GM19468 (cell line): ENCODE measurements around the gene CYS1.
"Not testable (repeated sequence)": the region's sequence is repeated elsewhere in the genome, so short reads cannot be mapped to it uniquely, and the experiment has no call there.

Experiments used
- ATAC-seq: cut with Tn5 transposase; IDR thresholded peaks from one replicate; pipeline ENCODE4 v1.9.1; 2021; ENCODE audit warnings: mild to moderate bottlenecking, moderate library complexity, moderate number of reproducible peaks; ENCODE audit not compliant: unreplicated experiment; ENCODE audit errors: extremely low read depth

CYS1 gene

DNA sequence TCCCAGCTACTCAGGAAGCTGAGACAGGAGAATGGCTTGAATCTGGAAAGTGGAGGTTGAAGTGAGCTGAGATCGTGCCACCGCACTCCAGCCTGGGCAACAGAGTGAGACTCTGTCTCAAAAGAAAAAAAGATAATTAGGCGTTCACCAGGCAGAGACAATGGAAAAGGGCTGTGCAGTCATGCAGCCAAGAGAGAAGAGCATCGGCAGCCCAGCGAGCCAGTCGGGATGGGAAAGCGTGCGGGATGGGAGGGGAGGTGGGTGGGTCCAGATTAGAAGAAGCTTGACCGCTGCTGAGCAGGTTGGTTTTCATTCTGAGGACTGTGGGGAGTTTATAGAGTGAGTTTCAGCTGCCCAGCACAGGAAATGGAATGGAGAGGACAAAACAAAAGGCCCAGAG lies 15.0 kb upstream of the CYS1 start:
- ATAC-seq: no peak

DNA sequence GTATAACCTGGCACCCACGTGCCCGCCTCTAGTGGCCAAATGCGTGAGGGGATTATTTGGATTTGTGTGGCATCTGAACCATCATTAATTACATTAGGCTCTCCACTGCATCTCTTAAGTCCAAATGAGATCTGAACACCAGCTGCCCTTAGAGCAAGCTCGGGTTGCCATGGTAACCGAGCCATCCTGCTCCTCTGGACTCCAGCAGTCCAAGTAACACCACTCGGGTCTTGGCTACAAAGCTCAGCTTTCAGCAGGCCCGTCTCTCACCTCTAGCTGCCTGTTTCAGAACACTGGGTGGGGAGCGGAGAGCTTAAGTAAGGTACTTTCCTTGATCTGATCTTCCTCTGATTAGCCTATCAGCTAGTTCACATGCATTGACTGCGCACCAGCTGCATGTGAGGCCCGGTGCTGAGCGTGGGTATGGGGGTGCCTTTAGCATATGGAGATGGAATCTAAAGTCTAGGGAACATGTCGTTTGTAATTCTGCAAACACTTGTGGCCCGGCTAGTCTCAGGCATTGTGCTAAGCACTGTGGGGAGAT lies 14.1 kb upstream of the CYS1 start:
- no peak for ATAC-seq

DNA sequence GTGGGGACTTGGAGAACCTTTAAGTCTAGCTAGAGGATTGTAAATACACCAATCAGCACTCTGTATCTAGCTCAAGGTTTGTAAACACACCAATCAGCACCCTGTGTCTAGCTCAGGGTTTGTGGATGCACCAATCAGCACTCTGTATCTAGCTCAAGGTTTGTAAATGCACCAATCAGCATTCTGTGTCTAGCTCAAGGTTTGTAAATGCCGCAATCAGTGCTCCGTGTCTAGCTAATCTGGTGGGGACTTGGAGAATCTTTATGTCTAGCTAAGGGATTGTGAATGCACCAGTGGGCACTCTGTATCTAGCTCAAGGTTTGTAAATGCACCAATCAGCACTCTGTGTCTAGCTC lies 11.7 kb upstream of the CYS1 start:
- ATAC-seq: not testable (repeated sequence)

DNA sequence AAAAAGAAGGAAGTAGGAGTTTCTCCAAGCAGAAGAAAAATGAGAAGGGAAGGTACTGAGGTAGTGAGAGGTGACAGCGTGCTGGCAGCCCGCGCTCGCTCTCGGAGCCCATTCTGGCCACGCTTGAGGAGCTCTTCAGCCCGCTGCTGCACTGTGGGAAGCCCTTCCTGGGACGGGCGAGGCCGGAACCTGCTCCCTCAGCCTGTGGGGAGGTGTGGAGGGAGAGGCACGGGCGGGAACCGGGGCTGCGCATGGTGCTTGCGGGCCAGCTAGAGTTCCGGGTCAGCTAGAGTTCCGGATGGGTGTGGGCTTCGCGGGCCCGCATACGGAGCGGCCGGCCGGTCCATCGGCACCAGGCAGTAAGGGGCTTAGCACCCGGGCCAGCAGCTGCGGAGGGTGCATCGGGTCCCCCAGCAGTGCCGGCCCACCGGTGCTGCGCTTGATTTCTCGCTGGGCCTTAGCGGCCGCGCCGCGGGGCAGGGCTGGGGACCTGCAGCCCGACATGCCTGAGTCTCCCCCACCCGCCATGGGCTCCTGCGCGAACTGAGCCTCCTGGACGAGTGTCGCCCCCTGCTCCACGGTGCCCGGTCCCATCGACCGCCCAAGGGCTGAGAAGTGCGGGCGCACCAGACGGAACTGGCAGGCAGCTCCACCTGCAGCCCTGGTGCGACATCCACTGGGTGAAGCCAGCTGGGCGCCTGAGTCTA lies 11.1 kb upstream of the CYS1 start:
- no peak for ATAC-seq

DNA sequence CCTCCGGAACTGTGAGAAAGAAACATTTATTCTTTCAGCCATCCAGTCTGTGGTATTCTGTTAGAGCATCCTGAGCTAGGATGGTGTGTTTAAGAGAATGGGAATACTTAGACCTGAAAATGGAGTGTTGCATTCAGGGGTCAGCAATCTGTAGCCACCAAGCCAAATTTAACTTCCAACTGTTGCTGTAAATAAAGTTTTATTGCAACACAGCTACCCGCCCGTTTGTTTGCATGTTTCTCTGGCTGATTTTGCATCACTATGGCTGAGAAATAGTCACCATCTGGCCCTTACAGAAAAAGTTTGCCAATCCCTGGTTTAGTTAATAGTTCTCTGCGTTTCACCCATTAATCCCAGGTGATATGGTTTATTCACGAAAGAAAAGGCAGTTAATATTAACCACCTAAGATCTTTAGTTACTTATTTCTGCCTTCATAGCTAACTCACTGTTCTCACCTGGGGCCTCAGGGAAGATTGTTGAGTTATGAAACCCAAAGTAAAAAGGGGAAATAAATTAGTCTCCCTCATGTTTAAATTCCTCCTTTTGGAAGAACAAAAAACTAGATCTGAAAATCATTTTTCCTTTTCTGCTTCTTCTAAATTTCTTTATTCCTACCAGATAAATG lies 9.5 kb upstream of the CYS1 start:
- peak; percentile 20 for ATAC-seq

DNA sequence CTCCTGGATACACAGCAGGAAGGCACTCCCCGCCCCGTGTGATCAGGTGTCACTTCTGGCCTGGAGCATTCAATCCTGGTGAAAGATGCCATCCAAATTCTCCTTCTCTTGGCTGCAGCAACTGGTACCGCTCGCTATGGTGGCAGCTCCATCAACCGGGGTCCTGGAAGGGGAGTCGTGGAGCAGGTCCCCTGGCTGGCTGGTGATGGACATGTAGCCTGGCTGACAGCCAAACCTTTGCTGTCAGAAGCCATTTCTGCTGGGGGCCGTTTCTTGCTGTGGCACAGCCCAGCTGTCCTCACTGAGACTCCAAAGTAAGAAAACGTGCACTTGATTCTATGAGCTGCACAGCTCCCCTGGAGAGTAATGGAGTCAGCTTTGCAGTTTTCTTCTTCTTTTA lies 7.1 kb upstream of the CYS1 start:
- no peak for ATAC-seq

DNA sequence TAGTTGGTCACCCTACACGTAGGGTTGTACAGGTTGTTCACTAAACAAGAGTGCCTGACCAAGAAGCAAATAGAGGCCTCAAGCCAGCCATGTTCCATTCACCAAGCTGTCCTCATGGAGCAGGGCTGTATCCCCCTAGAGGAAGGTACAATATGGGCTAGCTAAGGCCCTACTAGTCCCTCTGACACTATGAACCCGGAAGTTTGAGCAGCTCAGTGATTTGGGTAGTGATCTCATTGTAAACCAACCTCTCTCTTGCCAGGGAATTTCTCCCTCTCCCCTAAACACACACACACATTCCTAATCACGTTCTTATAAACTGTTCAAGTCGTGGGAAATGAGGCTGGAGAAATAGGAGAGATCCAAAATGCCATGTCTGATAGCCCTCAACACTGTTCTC lies 6.7 kb upstream of the CYS1 start:
- ATAC-seq: no peak

DNA sequence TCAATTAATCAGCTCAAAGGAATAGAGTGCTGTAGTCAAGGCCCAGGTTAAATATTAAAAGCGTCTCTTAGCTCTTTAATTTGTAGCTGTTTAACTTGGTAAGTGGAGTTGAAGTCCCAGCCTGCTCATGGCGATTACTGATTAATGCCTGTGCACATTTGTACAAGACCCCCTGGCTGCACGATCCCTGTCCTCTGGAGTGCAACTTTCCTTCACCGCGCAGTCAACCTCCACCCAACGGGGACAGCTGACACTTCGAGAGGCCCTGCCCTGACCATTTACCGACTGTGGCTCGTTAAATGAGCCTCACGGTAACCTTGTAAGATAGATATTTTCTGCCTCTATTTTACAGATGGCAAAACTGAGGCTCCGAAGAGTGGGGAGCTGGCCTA lies 5.5 kb upstream of the CYS1 start:
- no peak for ATAC-seq

DNA sequence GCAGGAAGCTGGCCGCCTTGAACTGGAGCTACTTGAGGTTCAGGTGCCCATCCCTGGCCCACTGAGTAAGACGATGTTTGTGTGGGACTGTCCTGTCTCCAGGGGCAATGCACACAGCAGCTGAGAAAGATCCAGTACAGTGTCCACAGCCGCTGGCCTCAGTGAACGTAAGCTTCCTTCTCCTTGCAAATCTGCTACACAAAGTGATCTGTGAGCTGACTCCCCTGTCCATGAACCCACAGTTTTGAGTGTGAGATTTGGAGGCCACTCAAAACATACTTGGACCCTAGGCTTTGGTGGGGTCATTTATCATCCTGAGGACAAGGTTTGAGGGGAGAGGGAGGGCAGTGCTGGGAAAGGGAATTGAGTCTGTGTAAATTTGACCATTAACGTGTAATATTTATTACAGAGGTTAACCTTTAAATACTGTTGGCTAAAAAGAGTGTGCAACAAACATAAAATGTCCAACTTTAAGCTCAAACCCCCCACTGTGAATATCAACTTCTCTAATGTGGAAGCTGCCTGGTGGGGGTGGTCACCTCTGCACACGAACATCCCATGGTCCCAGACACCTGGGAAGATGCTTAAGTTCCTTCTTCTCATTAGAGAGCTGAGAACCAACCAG lies 4.9 kb upstream of the CYS1 start:
- ATAC-seq: no peak

DNA sequence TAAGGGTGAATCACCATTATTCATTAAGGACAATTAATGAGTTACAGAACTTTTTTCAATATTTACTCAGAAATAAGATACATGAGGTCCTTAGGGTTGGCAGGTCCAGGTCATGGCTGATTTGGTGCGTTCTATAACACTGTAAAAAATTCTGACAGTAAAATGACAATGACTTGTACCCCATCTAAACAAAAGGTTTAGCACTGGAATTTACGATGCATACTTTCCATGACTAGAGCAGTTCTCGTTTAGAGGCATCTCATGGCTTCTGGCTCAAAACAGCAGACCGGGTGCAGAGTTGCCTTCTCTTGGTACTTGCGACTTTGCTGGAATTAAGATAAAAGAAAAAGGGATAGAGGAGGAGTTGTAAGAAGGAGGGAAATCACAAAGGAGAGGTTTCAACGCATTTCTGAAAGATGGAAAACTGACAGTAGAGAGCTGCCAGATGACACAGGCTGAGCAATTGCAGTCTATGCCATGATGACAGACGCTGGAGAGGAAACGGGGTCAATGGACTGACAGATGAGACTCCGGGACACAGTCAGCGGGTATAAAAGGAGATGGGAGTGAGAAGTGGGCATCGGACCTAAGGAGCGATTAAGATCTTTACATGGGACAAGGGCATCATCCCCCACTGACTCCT lies 4.1 kb upstream of the CYS1 start:
- ATAC-seq: no peak

DNA sequence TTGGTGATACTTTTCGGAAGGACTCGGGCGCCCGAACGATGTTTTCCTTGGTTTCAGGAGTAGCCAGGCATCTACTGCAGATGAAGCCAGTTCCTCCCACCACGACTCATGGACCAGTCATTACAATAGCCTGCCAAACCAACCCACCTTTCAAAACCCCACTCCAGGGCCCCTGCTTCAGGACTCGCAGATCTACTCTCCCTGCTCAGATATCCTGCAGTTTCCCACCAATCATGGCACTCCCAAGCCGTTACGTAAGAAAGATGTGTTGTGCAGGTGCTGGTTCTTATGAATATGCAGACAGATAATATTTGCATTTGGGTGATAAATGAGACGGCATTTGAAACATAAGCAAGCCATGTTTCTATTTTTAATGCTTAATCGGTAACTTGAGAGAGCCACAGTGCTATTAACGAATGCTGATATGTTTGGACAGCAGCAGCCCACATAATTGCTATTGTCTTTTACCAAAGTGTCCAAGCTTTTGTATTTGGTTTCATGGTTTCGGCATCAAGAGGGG lies 3.5 kb upstream of the CYS1 start:
- ATAC-seq: peak; percentile 27

DNA sequence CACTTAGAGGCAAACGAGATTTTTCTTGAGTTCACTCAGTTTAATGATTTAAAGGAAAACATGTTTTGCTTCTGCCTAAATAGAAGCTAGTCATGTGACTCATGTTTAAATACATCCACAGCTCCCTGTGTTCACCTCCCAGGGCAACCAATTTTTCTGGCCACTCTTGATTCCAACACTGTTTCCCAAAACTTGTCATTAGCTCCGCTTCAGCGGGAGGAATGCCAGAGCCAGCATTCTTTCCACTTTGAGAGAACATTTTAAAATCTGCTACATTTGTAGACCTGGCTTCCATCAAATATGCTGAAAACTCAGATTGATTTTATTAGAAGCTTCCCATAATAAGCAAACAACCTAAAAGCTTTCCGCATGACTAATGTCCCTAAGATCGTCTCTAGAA lies 2.8 kb upstream of the CYS1 start:
- no peak for ATAC-seq

DNA sequence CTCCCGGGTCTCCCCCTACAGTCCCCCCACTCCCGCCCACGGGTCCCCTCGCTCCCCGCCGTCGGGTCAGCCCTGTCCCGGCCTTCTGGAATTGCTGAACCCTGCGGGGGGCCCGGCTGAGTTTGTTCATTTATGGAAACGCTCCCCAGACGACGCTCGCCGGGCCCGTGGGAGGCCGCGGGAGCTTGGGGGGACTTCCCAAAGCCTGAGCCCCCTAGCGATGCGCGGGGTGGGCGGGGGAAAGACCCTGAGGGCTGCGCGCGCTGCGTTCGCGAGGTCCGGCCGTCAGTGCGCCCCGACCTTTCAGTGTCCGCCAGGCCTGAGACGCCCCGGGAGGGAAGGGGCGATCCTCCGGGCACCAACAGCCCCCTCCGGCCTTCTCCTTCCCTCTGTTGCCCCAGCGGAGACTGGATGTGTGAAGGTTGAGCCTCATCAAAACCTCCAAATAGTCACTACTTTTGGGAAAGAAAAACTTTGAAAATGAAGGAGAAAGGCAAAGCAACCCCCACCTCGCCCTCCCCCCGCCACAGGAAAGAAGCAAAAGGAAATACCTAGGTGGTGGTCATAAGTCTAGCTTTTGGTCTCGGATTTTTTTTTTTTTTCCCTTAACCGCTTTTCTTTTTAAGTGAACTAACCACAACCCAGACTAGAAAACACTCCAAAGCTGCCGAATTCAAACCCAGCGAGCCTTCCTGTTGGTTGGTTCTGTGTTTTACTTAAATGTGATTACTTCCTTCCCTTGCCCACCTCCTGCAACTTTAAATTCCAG lies 509 bp upstream of the CYS1 start:
- no peak for ATAC-seq

DNA sequence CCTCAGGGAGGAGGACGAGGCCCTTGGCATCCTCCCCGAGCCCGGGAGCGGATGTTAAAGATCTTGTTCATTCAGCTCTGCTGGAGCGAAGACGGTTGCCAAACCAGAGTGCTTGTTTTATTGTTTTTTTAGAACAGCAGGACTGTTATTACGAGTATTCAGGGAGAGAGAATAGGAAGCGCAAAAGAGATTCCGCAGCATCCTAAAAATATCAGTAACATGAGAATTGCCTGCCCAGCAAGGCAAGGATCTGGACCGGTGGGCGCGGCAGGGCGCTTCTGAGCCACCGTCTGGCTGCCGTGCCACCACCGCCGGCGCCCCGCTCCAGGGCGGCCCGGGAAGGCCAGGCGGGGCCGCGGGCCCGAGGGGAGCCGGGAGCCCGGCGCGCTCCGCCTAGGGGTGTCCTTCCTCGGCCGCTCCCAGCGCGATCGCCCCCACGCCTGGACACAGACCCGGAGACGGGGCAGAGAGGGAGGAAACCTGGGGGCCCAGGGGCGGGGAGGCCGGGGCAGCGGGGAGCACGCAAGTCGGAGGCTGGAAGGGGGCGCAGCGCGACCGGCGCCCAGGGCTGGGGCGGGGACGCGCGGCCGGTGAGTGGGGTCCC lies 843 bp downstream of the CYS1 start:
- no peak for ATAC-seq

DNA sequence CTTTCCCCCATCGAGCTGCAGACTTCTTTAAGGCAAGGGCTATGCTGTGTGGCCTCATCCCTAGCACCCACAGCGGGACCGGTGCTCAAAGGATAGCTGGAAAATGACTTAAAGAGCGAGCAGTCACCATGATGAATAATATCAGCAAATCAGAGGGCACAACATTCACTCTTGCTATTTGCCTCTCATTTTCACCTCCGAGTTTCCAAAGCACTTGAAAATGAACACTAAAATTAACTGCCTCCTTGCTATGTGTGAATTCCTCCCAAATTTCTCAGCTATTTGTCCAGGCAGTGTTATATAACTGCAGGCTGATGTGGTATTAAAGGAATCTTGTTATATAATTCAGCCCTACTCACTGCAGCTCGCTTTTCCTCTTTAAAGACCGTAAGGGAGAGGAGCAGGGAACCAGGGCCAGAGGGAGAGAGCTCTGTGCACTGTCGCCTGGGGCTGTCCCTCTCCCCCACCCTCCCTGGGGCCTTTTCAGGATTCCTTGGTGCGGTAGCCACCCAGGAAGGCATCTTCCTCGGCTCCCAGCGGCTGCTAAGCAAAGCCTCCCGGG lies 1.4 kb downstream of the CYS1 start:
- ATAC-seq: no peak

DNA sequence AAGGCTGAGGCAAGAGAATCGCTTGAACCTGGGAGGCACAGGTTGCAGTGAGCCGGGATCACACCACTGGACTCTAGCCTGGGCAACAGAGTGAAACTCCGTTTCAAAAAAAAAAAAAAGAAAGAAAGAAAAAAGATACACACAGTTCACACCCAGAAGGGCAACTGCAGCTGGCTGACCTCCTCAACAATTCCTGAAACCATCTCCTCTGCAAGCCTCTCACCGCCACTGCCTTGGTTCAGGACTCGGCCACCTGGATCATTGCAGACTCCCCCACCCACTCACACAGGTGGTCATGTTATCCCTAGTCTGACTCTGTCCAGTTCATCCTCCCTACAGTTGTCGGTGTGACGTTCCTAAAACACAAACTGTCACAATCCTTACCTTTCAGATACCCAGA lies 2.2 kb downstream of the CYS1 start:
- no peak for ATAC-seq

DNA sequence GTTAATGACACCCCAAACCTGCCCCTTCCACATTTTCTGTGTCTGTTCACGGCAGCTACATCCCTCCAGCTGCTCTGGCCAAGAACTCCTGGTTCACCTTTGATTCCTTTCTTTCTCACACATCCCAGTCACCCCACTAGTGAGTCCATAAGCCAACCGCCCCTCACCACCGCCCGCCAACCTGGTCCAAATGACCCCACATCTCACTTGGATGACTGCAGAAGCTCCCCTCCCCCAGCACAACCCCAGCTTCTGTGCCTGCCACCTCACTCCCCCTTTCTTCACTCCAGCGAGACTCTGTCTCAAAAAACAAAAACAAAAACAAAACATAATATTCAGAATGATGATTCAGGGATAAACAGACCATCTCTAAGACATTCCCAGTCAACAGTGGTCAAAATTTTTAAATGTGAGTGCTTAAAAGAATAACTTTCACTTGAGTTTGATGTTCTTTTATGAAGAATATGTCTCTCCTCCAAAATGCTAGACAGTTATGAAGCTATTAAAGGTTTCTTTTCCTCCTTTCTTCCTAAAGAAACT lies 3.2 kb downstream of the CYS1 start:
- no peak for ATAC-seq

DNA sequence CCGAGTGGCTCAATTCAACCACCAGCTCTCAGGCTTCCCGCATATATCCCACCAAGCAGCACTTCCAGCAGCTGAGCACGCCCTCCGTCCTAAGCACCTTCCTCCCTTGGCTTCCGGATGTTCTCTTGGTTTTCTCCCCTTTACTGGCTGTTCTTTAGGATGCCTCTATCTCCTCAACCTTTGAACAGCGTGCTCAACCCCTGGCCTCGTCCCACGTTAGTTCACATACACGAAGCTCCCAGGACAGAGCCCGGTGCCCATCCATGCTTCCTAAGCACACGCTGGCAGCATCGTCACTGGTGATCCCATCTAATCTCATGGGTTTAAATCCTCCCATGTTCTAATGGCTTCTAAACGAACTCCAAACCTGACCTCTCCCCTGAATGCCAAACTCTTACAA lies 3.7 kb downstream of the CYS1 start:
- no peak for ATAC-seq

DNA sequence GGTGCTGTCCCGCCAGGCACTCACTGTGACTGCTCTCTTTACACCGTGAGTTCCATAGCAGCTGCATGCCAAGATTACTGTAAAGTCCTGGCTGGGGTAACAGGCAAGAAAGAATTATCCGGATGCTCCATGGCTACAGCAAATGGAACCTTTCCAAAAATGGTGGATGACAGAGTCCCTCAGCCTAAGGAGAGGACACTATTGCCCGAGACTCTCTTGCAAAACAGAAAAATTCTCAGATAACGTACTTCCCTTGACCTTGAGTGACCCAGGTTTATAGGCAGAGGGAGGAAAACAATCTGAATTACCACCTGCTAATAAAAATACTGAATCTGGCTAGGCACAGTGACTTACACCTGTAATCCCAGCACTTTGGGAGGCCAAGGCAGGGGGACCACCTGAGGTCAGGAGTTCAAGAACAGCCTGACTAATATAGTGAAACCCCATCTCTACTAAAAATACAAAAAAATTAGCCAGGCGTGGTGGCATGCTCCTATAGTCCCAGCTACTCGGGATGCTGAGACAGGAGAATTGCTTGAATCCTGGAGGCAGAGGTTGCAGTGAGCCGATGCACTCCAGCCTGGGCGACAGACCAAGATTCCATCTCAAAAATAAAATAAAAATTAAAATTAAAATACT lies 4.5 kb downstream of the CYS1 start:
- ATAC-seq: no peak
